GM23338 (cell line): ENCODE results near the gene POU2F3. TPM values are rescaled to one million over a fixed set of nuclear protein-coding genes. Genes with fewer than 3 reads are reported as not detected.

Experiments used
- ATAC-seq: fragments of 200-7000 bp; cut with Tn5 transposase; 3 replicates; pipeline ENCODE4 v1.9.1; 2020
- DNase-seq: peaks from one replicate; pipeline ENCODE4 v3.0.0-alpha.2; 2015; ENCODE audit warnings: low spot score
- H2AFZ ChIP-seq: fragments of 200-600 bp; sonication (generic); 2 replicates; pipeline ENCODE4 v1.8.0; 2016; ENCODE audit warnings: antibody characterized with exemption, mild to moderate bottlenecking, moderate library complexity
- H3F3A ChIP-seq: fragments of 200-600 bp; sonication (generic); replicated peaks from 2 replicates; pipeline ENCODE4 v1.8.0; 2017; ENCODE audit warnings: antibody characterized with exemption, mixed run types, low read depth
- H3K27ac ChIP-seq: fragments of 200-600 bp; sonication (generic); 2 replicates; pipeline ENCODE4 v1.6.1; 2016; ENCODE audit warnings: low read depth
- H3K27me3 ChIP-seq: fragments of 200-600 bp; sonication (generic); 2 replicates; pipeline ENCODE4 v1.8.0; 2016; ENCODE audit warnings: mild to moderate bottlenecking, mixed run types, moderate library complexity; ENCODE audit not compliant: insufficient read depth
- H3K36me3 ChIP-seq: fragments of 200-600 bp; sonication (generic); 2 replicates; pipeline ENCODE4 v1.8.0; 2016; ENCODE audit warnings: mild to moderate bottlenecking; ENCODE audit not compliant: insufficient read depth
- H3K4me1 ChIP-seq: fragments of 200-600 bp; sonication (generic); 2 replicates; pipeline ENCODE4 v1.8.0; 2016; ENCODE audit warnings: mild to moderate bottlenecking, moderate library complexity; ENCODE audit not compliant: insufficient read depth
- H3K4me2 ChIP-seq: fragments of 200-600 bp; sonication (generic); 2 replicates; pipeline ENCODE4 v1.7.1; 2017; ENCODE audit warnings: mixed run types
- H3K4me3 ChIP-seq: fragments of 200-600 bp; sonication (generic); 2 replicates; pipeline ENCODE4 v1.6.1; 2016; ENCODE audit warnings: mixed run types
- H3K79me2 ChIP-seq: fragments of 200-600 bp; sonication (generic); replicated peaks from 2 replicates; pipeline ENCODE4 v1.8.0; 2017; ENCODE audit warnings: mild to moderate bottlenecking; ENCODE audit not compliant: insufficient read depth
- H3K9me2 ChIP-seq: fragments of 200-600 bp; sonication (generic); 2 replicates; pipeline ENCODE4 v1.8.0; 2017; ENCODE audit not compliant: insufficient read depth
- H4K20me1 ChIP-seq: fragments of 200-600 bp; sonication (generic); replicated peaks from 2 replicates; pipeline ENCODE4 v1.8.0; 2017; ENCODE audit warnings: mild to moderate bottlenecking; ENCODE audit not compliant: insufficient read depth
- H3K27ac Mint-ChIP-seq: 2 replicates; pipeline ENCODE4 v1.8.0; 2020; ENCODE audit warnings: inconsistent platforms, mild to moderate bottlenecking, moderate library complexity, mixed read lengths
- H3K27me3 Mint-ChIP-seq: 3 replicates; pipeline ENCODE4 v1.8.0; 2022; ENCODE audit warnings: low read depth, mild to moderate bottlenecking, moderate library complexity, mixed read lengths, inconsistent platforms; ENCODE audit not compliant: insufficient read depth, poor library complexity
- H3K36me3 Mint-ChIP-seq: 3 replicates; pipeline ENCODE4 v1.8.0; 2021; ENCODE audit warnings: low read depth, mild to moderate bottlenecking, inconsistent platforms, moderate library complexity, mixed read lengths
- H3K4me1 Mint-ChIP-seq: 3 replicates; pipeline ENCODE4 v1.8.0; 2020; ENCODE audit warnings: mild to moderate bottlenecking, inconsistent platforms, mixed read lengths
- H3K4me3 Mint-ChIP-seq: 3 replicates; pipeline ENCODE4 v1.8.0; 2021; ENCODE audit warnings: moderate library complexity, mild to moderate bottlenecking, inconsistent platforms, mixed read lengths
- H3K9me3 Mint-ChIP-seq: 3 replicates; pipeline ENCODE4 v1.8.0; 2020; ENCODE audit warnings: moderate library complexity, mild to moderate bottlenecking, inconsistent platforms, mixed read lengths
- CREB1 ChIP-seq: fragments of 250-450 bp; sonication (Bioruptor Pico); IDR thresholded peaks from 2 replicates; pipeline ENCODE4 v1.5.0; 2020; ENCODE audit warnings: low read depth, mild to moderate bottlenecking, moderate library complexity
- EZH2 ChIP-seq: fragments of 200-600 bp; sonication (generic); IDR thresholded peaks from one replicate; pipeline ENCODE4 v1.8.0; 2017; ENCODE audit warnings: antibody characterized with exemption, mild to moderate bottlenecking, low read depth; ENCODE audit not compliant: unreplicated experiment
- EZH2phosphoT487 ChIP-seq: fragments of 200-600 bp; sonication (generic); IDR thresholded peaks from one replicate; pipeline ENCODE4 v1.8.1; 2018; ENCODE audit warnings: antibody characterized with exemption; ENCODE audit not compliant: unreplicated experiment
- JUNB ChIP-seq: IDR thresholded peaks from one replicate; pipeline ENCODE4 v1.6.1; 2016; ENCODE audit warnings: antibody characterized with exemption; ENCODE audit not compliant: unreplicated experiment
- NANOG ChIP-seq: IDR thresholded peaks from 2 replicates; pipeline ENCODE4 v1.6.1; 2016; ENCODE audit warnings: antibody characterized with exemption, borderline replicate concordance
- POLR2AphosphoS5 ChIP-seq: IDR thresholded peaks from 2 replicates; pipeline ENCODE4 v1.6.1; 2016; ENCODE audit warnings: antibody characterized with exemption, low read depth
- STAT1 ChIP-seq: IDR thresholded peaks from one replicate; pipeline ENCODE4 v1.6.1; 2016; ENCODE audit warnings: antibody characterized with exemption; ENCODE audit not compliant: unreplicated experiment
- ZNF331 ChIP-seq: fragments of 250-450 bp; sonication (Bioruptor Pico); IDR thresholded peaks from 2 replicates; pipeline ENCODE4 v1.5.0; 2020; ENCODE audit warnings: low read depth, mild to moderate bottlenecking, moderate library complexity
- polyA plus RNA-seq: library from polyadenylated mRNA; unstranded; fragments of >200 nt; fragmentation: Nextera tagmentation; extraction: Ambion mirVana; gene quantifications from 2 replicates; pipeline ENCODE4 v1.2.1, GENCODE V29; 2016
- total RNA-seq: library from RNA; depleted of rRNA; stranded (reverse); fragments of >200 nt; shearing (Covaris generic); gene quantifications from 2 replicates; pipeline ENCODE4 v1.2.3, GENCODE V29; 2014
- TF ChIP-seq, protein P1 (sequence below), 2 experiments: fragments of 200-600 bp in 1 of 2; sonication (generic) in 1 of 2; conservative IDR thresholded peaks; 2 replicates each; pipeline versions ENCODE4 v1.5.1 to v1.6.1; 2016 to 2017; ENCODE audit warnings: antibody characterized with exemption in 2 of 2, low read depth in 2 of 2, mild to moderate bottlenecking in 2 of 2, moderate library complexity in 1 of 2
- TF ChIP-seq, protein P2 (sequence below): IDR thresholded peaks from one replicate; pipeline ENCODE4 v1.6.1; 2018; ENCODE audit warnings: antibody characterized with exemption; ENCODE audit not compliant: unreplicated experiment

Gene POU2F3
- total and polyA plus RNA-seq, 2 experiments from 2014 or later, result 0.45 to 0.79 TPM

GRCh38 chr11:120196826-120197225 lies 43.1 kb upstream of the POU2F3 start (continued):
- TF ChIP-seq ZNF331 (CRISPR knock-in tag) (no peak), NANOG (no peak), POLR2AphosphoS5 (no peak), JUNB (no peak), EZH2 (no peak), STAT1 (no peak), CREB1 (no peak), EZH2phosphoT487 (no peak)
- TF ChIP-seq, protein P1, sequence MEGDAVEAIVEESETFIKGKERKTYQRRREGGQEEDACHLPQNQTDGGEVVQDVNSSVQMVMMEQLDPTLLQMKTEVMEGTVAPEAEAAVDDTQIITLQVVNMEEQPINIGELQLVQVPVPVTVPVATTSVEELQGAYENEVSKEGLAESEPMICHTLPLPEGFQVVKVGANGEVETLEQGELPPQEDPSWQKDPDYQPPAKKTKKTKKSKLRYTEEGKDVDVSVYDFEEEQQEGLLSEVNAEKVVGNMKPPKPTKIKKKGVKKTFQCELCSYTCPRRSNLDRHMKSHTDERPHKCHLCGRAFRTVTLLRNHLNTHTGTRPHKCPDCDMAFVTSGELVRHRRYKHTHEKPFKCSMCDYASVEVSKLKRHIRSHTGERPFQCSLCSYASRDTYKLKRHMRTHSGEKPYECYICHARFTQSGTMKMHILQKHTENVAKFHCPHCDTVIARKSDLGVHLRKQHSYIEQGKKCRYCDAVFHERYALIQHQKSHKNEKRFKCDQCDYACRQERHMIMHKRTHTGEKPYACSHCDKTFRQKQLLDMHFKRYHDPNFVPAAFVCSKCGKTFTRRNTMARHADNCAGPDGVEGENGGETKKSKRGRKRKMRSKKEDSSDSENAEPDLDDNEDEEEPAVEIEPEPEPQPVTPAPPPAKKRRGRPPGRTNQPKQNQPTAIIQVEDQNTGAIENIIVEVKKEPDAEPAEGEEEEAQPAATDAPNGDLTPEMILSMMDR (conservative IDR thresholded peaks at IDR 0.05; ENCODE audit: low read depth in 2 of 2), result no peak
- TF ChIP-seq, protein P2, sequence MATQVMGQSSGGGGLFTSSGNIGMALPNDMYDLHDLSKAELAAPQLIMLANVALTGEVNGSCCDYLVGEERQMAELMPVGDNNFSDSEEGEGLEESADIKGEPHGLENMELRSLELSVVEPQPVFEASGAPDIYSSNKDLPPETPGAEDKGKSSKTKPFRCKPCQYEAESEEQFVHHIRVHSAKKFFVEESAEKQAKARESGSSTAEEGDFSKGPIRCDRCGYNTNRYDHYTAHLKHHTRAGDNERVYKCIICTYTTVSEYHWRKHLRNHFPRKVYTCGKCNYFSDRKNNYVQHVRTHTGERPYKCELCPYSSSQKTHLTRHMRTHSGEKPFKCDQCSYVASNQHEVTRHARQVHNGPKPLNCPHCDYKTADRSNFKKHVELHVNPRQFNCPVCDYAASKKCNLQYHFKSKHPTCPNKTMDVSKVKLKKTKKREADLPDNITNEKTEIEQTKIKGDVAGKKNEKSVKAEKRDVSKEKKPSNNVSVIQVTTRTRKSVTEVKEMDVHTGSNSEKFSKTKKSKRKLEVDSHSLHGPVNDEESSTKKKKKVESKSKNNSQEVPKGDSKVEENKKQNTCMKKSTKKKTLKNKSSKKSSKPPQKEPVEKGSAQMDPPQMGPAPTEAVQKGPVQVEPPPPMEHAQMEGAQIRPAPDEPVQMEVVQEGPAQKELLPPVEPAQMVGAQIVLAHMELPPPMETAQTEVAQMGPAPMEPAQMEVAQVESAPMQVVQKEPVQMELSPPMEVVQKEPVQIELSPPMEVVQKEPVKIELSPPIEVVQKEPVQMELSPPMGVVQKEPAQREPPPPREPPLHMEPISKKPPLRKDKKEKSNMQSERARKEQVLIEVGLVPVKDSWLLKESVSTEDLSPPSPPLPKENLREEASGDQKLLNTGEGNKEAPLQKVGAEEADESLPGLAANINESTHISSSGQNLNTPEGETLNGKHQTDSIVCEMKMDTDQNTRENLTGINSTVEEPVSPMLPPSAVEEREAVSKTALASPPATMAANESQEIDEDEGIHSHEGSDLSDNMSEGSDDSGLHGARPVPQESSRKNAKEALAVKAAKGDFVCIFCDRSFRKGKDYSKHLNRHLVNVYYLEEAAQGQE, result no peak

DNA sequence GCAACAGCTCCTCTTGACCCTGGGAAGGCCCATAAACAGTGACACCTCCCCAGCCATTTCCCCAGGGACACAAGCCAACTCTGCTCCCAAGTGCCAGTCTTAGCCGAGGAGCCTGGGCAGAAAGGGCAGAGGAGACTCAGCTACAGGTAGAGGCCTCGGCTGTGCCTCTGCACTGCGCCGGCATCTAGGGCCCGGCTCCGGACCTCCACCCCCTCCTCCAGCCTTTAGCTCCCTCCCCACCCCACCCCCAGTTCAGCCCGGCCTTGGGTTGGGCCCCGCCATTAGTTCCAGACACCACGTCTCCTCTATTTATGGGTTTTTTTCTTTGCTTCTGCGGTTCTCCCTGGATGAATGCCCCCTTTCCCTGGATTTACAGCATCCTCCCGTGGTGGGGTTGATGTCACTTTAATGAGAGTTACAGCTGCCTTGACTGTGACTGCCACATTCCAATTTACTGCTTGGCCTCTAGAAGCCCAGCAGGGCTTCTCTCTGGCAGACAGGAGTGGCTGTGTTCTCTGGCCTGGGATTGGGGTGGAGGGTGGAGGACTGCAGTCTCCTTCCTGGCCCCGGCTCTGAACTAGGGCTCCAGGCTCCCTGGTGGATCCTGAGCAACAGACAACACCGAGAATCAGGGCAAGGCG lies 42.6 kb upstream of the POU2F3 start:
- Histone ChIP-seq H3K79me2 (no peaks in the 10 kb centered on the region), H3F3A (no peaks in the 10 kb centered on the region), H3K36me3 (no peaks in the 10 kb centered on the region), H3K9me2 (no peaks in the 10 kb centered on the region), H3K27me3 (peaks cover 63% of the 10 kb centered on the region), H3K4me3 (peak overlapping the region; percentile 35; the same call in 1 of the 2 replicates), H3K4me2 (peak overlapping the region; percentile 67), H3K4me1 (peaks cover 32% of the 10 kb centered on the region), H2AFZ (peak overlapping the region; percentile 66), H4K20me1 (no peaks in the 10 kb centered on the region), H3K27ac (no peak overlapping the region)
- DNase-seq (peak; percentile 55), ATAC-seq (peak; percentile 73)
- Mint-ChIP-seq H3K27ac (no peak overlapping the region), H3K36me3 (no peaks in the 10 kb centered on the region), H3K9me3 (no peaks in the 10 kb centered on the region), H3K27me3 (peaks cover 58% of the 10 kb centered on the region), H3K4me1 (peaks cover 48% of the 10 kb centered on the region), H3K4me3 (peak overlapping the region; percentile 50)
- TF ChIP-seq POLR2AphosphoS5 (no peak), STAT1 (no peak)
